Measurements from ENCODE around the gene GAPDH. TPM values are rescaled to one million over a fixed set of nuclear protein-coding genes. Genes with fewer than 3 reads are reported as not detected.

The GAPDH gene
- total and polyA plus RNA-seq, 9 donors = 2,917 to 5,100 (median 4,217) TPM

DNA sequence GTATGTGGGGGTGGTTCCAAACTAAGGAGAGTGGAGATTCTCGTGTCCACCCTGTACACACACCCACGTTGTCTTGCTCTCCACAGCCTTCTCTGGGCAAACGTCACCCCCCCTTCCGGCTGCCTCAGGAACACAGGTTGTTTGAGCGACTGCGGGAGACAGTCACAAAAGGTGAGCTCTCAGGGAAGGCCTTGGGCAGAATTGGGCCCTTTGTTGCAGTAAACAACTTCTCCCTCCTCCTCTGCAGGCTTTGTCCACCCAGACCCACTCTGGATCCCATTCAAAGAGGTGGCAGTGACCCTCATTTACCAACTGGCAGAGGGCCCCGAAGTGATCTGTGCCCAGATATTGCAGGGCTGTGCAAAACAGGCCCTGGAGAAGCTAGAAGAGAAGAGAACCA, 8.1 kb upstream of the GAPDH start:
- Histone ChIP-seq H3K9me3 (replicated peaks; ENCODE audit: control insufficient read depth, low read depth, low read length) (no peaks in the 10 kb centered on the region), H3K4me1 (ENCODE audit: control insufficient read depth, insufficient read depth, low read length) (no peaks in the 10 kb centered on the region), H3K27me3 (ENCODE audit: control insufficient read depth, insufficient read depth, low read length) (no peaks in the 10 kb centered on the region), H3K27ac (ENCODE audit: low read length) (no peak overlapping the region), H3K36me3 (ENCODE audit: control insufficient read depth, insufficient read depth, low read length) (peaks cover 96% of the 10 kb centered on the region), H3K4me3 (ENCODE audit: low read length) (no peak overlapping the region)
- DNase-seq = no peak
- WGBS (ENCODE audit: insufficient coverage) = 97% methylated on average over 6 of the region's 7 CpGs

DNA sequence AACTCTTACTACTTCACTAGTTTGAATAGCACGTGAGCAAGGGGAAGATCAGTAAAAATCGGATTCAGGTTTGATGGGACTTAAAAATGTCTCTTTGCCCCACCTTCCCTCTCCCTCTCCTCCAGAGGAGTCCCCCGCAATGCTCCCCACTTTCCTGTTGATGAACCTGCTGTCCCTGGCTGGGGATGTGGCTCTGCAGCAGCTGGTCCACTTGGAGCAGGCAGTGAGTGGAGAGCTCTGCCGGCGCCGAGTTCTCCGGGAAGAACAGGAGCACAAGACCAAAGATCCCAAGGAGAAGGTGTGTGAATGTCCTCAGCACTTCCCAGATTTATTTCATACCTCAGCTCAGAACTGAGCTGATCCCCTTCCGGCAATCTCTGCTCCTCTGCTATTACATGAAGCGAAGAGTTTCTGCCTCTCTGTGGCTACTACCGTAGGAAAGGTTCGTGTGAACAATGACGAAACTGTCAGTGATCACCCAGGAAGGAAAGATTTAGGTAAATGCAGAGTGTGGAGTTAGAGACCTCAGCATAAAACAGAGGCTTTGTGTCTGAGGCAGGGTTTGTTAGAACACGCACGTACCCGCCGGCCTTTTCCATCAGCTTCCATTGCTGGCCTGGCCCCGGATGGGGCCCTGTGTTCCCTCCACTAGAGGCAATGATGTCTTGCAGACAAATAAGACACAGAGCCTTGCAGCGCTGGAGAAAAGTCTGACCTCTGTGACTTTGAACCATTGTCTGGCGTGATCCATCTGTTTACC, 7.4 kb upstream of the GAPDH start:
- H3K4me1 ChIP-seq (ENCODE audit: control insufficient read depth, insufficient read depth, low read length) = peaks cover 2% of the 10 kb centered on the region
- peaks cover 91% of the 10 kb centered on the region for H3K36me3 ChIP-seq (ENCODE audit: control insufficient read depth, insufficient read depth, low read length)
- H3K27ac ChIP-seq (ENCODE audit: low read length) = no peak overlapping the region
- DNase-seq = no peak
- WGBS (ENCODE audit: insufficient coverage) = 92% methylated on average over 10 of the region's 19 CpGs
- no peaks in the 10 kb centered on the region for H3K27me3 ChIP-seq (ENCODE audit: control insufficient read depth, insufficient read depth, low read length)
- no peak overlapping the region for H3K4me3 ChIP-seq (ENCODE audit: low read length)
- H3K9me3 ChIP-seq (replicated peaks; ENCODE audit: control insufficient read depth, low read depth, low read length) = no peaks in the 10 kb centered on the region

DNA sequence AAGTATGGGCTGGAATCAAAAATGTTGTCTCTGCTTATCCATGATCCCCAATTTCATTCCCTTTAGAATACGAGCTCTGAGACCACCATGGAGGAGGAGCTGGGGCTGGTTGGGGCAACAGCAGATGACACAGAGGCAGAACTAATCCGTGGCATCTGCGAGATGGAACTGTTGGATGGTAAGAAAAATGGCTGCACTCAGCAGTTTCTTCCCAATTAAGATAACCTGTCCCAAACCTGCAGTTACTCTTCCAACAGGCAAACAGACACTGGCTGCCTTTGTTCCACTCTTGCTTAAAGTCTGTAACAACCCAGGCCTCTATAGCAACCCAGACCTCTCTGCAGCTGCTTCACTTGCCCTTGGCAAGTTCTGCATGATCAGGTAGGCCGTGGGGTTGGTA, 6.6 kb upstream of the GAPDH start:
- Histone ChIP-seq H3K27me3 (ENCODE audit: control insufficient read depth, insufficient read depth, low read length) (no peaks in the 10 kb centered on the region), H3K4me1 (ENCODE audit: control insufficient read depth, insufficient read depth, low read length) (peaks cover 9% of the 10 kb centered on the region), H3K4me3 (ENCODE audit: low read length) (no peak overlapping the region), H3K27ac (ENCODE audit: low read length) (no peak overlapping the region), H3K9me3 (replicated peaks; ENCODE audit: control insufficient read depth, low read depth, low read length) (no peaks in the 10 kb centered on the region), H3K36me3 (ENCODE audit: control insufficient read depth, insufficient read depth, low read length) (peaks cover 86% of the 10 kb centered on the region)
- no peak for DNase-seq
- WGBS (ENCODE audit: insufficient coverage) = 100% methylated on average over 1 of the region's 4 CpGs

DNA sequence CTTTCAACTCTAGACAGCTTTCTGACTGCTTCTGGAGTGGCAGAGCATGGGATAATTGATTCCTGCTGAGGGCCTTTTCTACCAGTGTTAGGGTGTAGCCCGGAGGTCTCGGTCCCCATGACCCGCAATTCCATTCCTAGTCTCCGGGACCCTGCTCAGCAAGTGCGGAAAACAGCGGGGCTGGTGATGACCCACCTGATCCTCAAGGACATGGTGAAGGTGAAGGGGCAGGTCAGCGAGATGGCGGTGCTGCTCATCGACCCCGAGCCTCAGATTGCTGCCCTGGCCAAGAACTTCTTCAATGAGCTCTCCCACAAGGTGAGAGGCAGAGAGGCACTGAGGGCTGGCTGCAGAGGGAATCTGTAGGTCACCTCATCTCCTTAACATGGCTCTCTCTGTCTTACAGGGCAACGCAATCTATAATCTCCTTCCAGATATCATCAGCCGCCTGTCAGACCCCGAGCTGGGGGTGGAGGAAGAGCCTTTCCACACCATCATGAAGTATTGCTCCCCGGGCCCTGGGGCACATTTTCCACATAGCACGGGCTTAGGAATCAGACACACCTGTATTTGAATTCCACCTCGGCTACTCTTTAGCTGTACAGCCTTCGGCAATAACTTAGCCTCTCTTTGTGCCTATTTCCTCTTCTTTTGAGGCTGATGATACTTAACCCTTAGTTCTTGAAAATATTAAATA, 5.6 kb upstream of the GAPDH start:
- WGBS (ENCODE audit: insufficient coverage) = 82% methylated on average over 8 of the region's 17 CpGs
- Histone ChIP-seq H3K4me3 (ENCODE audit: low read length) (no peak overlapping the region), H3K4me1 (ENCODE audit: control insufficient read depth, insufficient read depth, low read length) (peaks cover 19% of the 10 kb centered on the region), H3K9me3 (replicated peaks; ENCODE audit: control insufficient read depth, low read depth, low read length) (no peaks in the 10 kb centered on the region), H3K27ac (ENCODE audit: low read length) (no peak overlapping the region), H3K36me3 (ENCODE audit: control insufficient read depth, insufficient read depth, low read length) (peaks cover 77% of the 10 kb centered on the region), H3K27me3 (ENCODE audit: control insufficient read depth, insufficient read depth, low read length) (no peaks in the 10 kb centered on the region)
- no peak for DNase-seq

DNA sequence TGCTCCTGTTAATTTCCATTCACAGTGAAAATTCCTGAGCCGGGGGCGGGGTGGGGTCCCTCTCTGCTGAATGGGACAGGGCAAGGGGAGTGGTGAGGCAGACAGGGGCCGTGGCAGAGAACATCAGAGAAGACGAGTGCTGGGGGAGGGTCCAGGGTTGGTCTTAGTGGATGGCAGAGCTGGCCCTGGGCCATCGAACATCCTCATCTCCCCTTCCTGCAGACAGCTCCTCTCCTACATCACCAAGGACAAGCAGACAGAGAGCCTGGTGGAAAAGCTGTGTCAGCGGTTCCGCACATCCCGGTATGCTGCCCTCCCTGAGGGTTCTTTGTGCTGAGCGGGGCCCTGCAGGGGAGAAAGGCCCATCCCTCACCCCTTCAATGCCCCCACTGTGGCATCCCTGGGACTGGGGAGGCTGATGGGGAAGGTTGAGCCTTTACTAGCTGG, 5.0 kb upstream of the GAPDH start:
- H3K4me1 ChIP-seq (ENCODE audit: control insufficient read depth, insufficient read depth, low read length) = peaks cover 23% of the 10 kb centered on the region
- H3K9me3 ChIP-seq (replicated peaks; ENCODE audit: control insufficient read depth, low read depth, low read length) = no peaks in the 10 kb centered on the region
- H3K4me3 ChIP-seq (ENCODE audit: low read length) = no peak overlapping the region
- WGBS (ENCODE audit: insufficient coverage) = 90% methylated on average over 2 of the region's 9 CpGs
- no peak for DNase-seq
- no peaks in the 10 kb centered on the region for H3K27me3 ChIP-seq (ENCODE audit: control insufficient read depth, insufficient read depth, low read length)
- H3K36me3 ChIP-seq (ENCODE audit: control insufficient read depth, insufficient read depth, low read length) = peaks cover 71% of the 10 kb centered on the region
- H3K27ac ChIP-seq (ENCODE audit: low read length) = no peak overlapping the region

DNA sequence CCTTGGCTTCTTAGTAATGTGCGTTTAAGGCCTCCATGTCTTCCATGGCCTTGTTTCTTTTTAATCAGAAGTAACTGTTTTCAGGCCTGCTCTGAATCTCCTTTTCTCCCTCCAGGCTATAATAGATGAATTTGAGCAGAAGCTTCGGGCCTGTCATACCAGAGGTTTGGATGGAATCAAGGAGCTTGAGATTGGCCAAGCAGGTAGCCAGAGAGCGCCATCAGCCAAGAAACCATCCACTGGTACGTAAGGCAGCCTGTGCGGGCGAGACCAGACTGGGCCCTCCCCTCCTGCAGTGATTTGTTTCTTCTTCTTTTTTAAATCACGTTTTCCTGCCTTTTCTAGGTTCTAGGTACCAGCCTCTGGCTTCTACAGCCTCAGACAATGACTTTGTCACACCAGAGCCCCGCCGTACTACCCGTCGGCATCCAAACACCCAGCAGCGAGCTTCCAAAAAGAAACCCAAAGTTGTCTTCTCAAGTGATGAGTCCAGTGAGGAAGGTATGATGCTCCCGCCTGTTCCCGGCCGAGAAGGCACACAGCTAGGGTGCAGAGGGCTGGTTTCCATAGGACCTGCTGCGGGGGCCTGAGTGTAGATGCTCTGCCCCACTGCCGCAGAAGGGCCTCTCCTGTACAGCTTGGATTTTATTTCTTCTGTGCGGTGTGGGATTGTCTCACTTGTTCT, 3.6 kb upstream of the GAPDH start:
- Histone ChIP-seq H3K4me3 (ENCODE audit: low read length) (no peak overlapping the region), H3K27me3 (ENCODE audit: control insufficient read depth, insufficient read depth, low read length) (no peaks in the 10 kb centered on the region), H3K9me3 (replicated peaks; ENCODE audit: control insufficient read depth, low read depth, low read length) (no peaks in the 10 kb centered on the region), H3K27ac (ENCODE audit: low read length) (no peak overlapping the region), H3K36me3 (ENCODE audit: control insufficient read depth, insufficient read depth, low read length) (peaks cover 62% of the 10 kb centered on the region), H3K4me1 (ENCODE audit: control insufficient read depth, insufficient read depth, low read length) (peaks cover 29% of the 10 kb centered on the region)
- 89% methylated on average over 14 of the region's 18 CpGs for WGBS (ENCODE audit: insufficient coverage)
- no peak for DNase-seq

DNA sequence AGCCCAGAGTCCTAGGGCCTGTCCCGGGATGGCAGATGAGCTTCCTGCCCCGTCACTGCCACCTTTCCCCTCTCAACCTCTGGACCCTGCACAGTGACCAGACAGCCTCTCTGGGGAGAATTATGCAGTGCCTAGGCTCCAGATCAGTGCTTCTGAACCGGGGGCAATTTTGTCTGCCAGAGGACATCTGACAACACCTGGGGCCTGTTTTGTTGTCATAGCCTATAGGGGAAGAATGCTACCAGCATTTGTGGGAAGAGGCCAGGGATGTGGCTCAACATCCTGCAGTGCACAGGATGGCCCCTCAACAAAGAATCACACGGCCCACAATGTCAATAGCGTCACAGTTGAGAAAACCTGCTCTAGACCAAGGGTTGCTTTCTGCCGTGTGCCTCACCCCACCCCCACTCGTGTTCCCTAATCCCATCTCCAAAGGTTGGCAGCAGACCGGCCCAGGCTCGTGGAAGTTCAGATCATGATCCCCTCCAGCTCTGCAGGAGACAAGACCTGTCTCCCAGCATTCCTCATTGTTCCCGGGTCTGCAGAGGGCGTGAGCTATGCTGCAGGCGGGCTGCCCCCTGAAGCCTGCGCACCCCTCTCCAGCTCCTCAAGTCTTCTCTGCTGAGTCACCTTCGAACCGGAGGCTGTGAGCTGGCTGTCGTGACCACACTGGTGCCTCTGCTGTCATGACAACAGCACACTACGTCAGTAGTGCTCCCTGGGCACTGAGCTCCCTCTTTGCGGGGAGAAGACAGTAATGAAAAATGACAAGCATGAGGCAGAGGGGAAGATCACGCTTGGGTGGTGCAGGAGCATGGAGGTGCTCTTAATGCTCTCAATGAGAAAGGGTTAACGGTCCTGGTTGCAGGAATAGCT, 2.0 kb upstream of the GAPDH start:
- WGBS (ENCODE audit: insufficient coverage) = 21% methylated on average over 16 of the region's 20 CpGs
- H3K4me1 ChIP-seq (ENCODE audit: control insufficient read depth, insufficient read depth, low read length) = peaks cover 45% of the 10 kb centered on the region
- DNase-seq = peak; percentile 80
- H3K9me3 ChIP-seq (replicated peaks; ENCODE audit: control insufficient read depth, low read depth, low read length) = no peaks in the 10 kb centered on the region
- H3K4me3 ChIP-seq (ENCODE audit: low read length) = peak overlapping the region; percentile 99
- H3K27me3 ChIP-seq (ENCODE audit: control insufficient read depth, insufficient read depth, low read length) = no peaks in the 10 kb centered on the region
- peaks cover 62% of the 10 kb centered on the region for H3K36me3 ChIP-seq (ENCODE audit: control insufficient read depth, insufficient read depth, low read length)
- peak overlapping the region; percentile 99 for H3K27ac ChIP-seq (ENCODE audit: low read length)

DNA sequence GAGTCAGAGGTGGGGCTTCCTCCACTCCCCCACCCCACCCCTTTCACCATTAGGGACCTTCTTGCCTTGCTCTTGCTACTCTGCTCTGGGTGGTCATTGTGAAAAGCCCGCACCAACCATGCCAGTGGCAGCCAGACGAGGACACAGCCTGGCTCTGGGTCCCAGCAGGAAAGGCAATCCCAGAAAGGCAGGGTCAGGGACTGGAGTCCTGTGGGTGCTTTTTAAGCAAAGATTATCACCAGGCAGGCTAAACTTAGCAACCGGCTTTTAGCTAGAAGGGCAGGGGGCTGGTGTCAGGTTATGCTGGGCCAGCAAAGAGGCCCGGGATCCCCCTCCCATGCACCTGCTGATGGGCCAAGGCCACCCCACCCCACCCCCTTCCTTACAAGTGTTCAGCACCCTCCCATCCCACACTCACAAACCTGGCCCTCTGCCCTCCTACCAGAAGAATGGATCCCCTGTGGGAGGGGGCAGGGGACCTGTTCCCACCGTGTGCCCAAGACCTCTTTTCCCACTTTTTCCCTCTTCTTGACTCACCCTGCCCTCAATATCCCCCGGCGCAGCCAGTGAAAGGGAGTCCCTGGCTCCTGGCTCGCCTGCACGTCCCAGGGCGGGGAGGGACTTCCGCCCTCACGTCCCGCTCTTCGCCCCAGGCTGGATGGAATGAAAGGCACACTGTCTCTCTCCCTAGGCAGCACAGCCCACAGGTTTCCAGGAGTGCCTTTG, 1.2 kb upstream of the GAPDH start:
- Histone ChIP-seq H3K4me1 (ENCODE audit: control insufficient read depth, insufficient read depth, low read length) (peaks cover 50% of the 10 kb centered on the region), H3K27me3 (ENCODE audit: control insufficient read depth, insufficient read depth, low read length) (no peaks in the 10 kb centered on the region), H3K9me3 (replicated peaks; ENCODE audit: control insufficient read depth, low read depth, low read length) (no peaks in the 10 kb centered on the region), H3K4me3 (ENCODE audit: low read length) (peak overlapping the region; percentile 99), H3K27ac (ENCODE audit: low read length) (peak overlapping the region; percentile 99), H3K36me3 (ENCODE audit: control insufficient read depth, insufficient read depth, low read length) (peaks cover 63% of the 10 kb centered on the region)
- WGBS (ENCODE audit: insufficient coverage) = 1% methylated on average over 12 of the region's 14 CpGs
- DNase-seq = peak; percentile 87

DNA sequence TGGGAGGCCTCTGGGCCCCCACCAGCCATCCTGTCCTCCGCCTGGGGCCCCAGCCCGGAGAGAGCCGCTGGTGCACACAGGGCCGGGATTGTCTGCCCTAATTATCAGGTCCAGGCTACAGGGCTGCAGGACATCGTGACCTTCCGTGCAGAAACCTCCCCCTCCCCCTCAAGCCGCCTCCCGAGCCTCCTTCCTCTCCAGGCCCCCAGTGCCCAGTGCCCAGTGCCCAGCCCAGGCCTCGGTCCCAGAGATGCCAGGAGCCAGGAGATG, 729 bp upstream of the GAPDH start:
- Histone ChIP-seq H3K36me3 (ENCODE audit: control insufficient read depth, insufficient read depth, low read length) (peaks cover 63% of the 10 kb centered on the region), H3K9me3 (replicated peaks; ENCODE audit: control insufficient read depth, low read depth, low read length) (no peaks in the 10 kb centered on the region), H3K27me3 (ENCODE audit: control insufficient read depth, insufficient read depth, low read length) (no peaks in the 10 kb centered on the region), H3K27ac (ENCODE audit: low read length) (peak overlapping the region; percentile 99), H3K4me1 (ENCODE audit: control insufficient read depth, insufficient read depth, low read length) (peaks cover 55% of the 10 kb centered on the region), H3K4me3 (ENCODE audit: low read length) (peak overlapping the region; percentile 99)
- DNase-seq = no peak
- WGBS (ENCODE audit: insufficient coverage) = 0% methylated on average over 5 of the region's 9 CpGs
